Measurements from ENCODE around the gene UQCC3. TPM values are rescaled to one million over a fixed set of nuclear protein-coding genes. Genes with fewer than 3 reads are reported as not detected.

Gene UQCC3
- total RNA-seq, 2 experiments from 2014 or later, result 7.2 to 9.0 TPM

GRCh38 chr11:62709247-62710000 lies 38.0 kb downstream of the UQCC3 start:
- Mint-ChIP-seq H3K4me1 (peaks cover 73% of the 10 kb centered on the region), H3K9me3 (ENCODE audit: low read depth) (no peaks in the 10 kb centered on the region), H3K27me3 (no peaks in the 10 kb centered on the region), H3K36me3 (peaks cover 30% of the 10 kb centered on the region), H3K4me3 (peak overlapping the region; percentile 94), H3K27ac (peak overlapping the region; percentile 99)
- peak; percentile 99 for DNase-seq
- ATAC-seq, result peak; percentile 78
- CTCF ChIA-PET, result interaction anchor here (0.9 to 3.0 kb wide), 9 partner anchors 9 to 285 kb away, joined by 3 to 10 read pairs (median 4); partner anchors contain the start of genes HNRNPUL2, MTA2 and TUT1

GRCh38 chr11:62710001-62710345 lies 38.5 kb downstream of the UQCC3 start:
- Mint-ChIP-seq H3K4me1 (peaks cover 77% of the 10 kb centered on the region), H3K36me3 (peaks cover 34% of the 10 kb centered on the region), H3K27ac (peak overlapping the region; percentile 99), H3K9me3 (ENCODE audit: low read depth) (no peaks in the 10 kb centered on the region), H3K27me3 (no peaks in the 10 kb centered on the region), H3K4me3 (peak overlapping the region; percentile 94)
- DNase-seq, result peak; percentile 60
- CTCF ChIA-PET, result interaction anchor here (0.7 to 3.0 kb wide), 8 partner anchors 9 to 285 kb away, joined by 3 to 10 read pairs (median 4); partner anchors contain the start of genes HNRNPUL2, POLR2G and TUT1
- ATAC-seq, result peak; percentile 5

- peak overlapping the region; percentile 92 for H3K27ac Mint-ChIP-seq
- ATAC-seq, result no peak
- H3K4me1 Mint-ChIP-seq, result peaks cover 76% of the 10 kb centered on the region
- H3K36me3 Mint-ChIP-seq, result peaks cover 56% of the 10 kb centered on the region
- DNase-seq, result no peak
- H3K4me3 Mint-ChIP-seq, result peak overlapping the region; percentile 53
- CTCF ChIA-PET, result interaction anchor here (1.0 to 1.5 kb wide), 4 partner anchors 10 to 169 kb away, joined by 3 read pairs; no protein-coding TSS in a partner anchor
- no peaks in the 10 kb centered on the region for H3K9me3 Mint-ChIP-seq (ENCODE audit: low read depth)
- H3K27me3 Mint-ChIP-seq, result no peaks in the 10 kb centered on the region
Measured at GRCh38 chr11:62712276-62712812, 40.9 kb downstream of the UQCC3 start.

GRCh38 chr11:62712861-62713260 lies 41.4 kb downstream of the UQCC3 start:
- CTCF ChIA-PET, result interaction anchor here (1.0 to 1.5 kb wide), 2 partner anchors 57 to 101 kb away, joined by 3 read pairs; no protein-coding TSS in a partner anchor
- ATAC-seq (no peak), DNase-seq (no peak)
- Mint-ChIP-seq H3K9me3 (ENCODE audit: low read depth) (no peaks in the 10 kb centered on the region), H3K27ac (peak overlapping the region; percentile 92), H3K36me3 (peaks cover 60% of the 10 kb centered on the region), H3K27me3 (no peaks in the 10 kb centered on the region), H3K4me1 (peaks cover 79% of the 10 kb centered on the region), H3K4me3 (peak overlapping the region; percentile 53)

- ATAC-seq (no peak), DNase-seq (no peak)
- CTCF ChIA-PET, result interaction anchor here (1.5 kb wide), 1 partner anchor 56 kb away, joined by 3 read pairs; no protein-coding TSS in a partner anchor
- Mint-ChIP-seq H3K4me1 (peaks cover 78% of the 10 kb centered on the region), H3K27me3 (no peaks in the 10 kb centered on the region), H3K9me3 (ENCODE audit: low read depth) (no peaks in the 10 kb centered on the region), H3K27ac (peak overlapping the region; percentile 92), H3K36me3 (peaks cover 64% of the 10 kb centered on the region), H3K4me3 (peak overlapping the region; percentile 53)
Measured at GRCh38 chr11:62713343-62713742, 41.9 kb downstream of the UQCC3 start.

GRCh38 chr11:62715150-62716130 lies 44.0 kb downstream of the UQCC3 start:
- CTCF ChIA-PET, result interaction anchor here (1.0 to 2.3 kb wide), 4 partner anchors 8 to 104 kb away, joined by 3 to 8 read pairs (median 4); partner anchors contain the start of genes BSCL2, GNG3 and HNRNPUL2
- peaks cover 76% of the 10 kb centered on the region for H3K36me3 Mint-ChIP-seq
- H3K27ac Mint-ChIP-seq, result peak overlapping the region; percentile 45
- H3K27me3 Mint-ChIP-seq, result no peaks in the 10 kb centered on the region
- DNase-seq (no peak), ATAC-seq (no peak)
- H3K9me3 Mint-ChIP-seq (ENCODE audit: low read depth), result no peaks in the 10 kb centered on the region
- no peak overlapping the region for H3K4me3 Mint-ChIP-seq
- H3K4me1 Mint-ChIP-seq, result peaks cover 79% of the 10 kb centered on the region

GRCh38 chr11:62716206-62716605 lies 44.7 kb downstream of the UQCC3 start:
- no peaks in the 10 kb centered on the region for H3K27me3 Mint-ChIP-seq
- CTCF ChIA-PET, result interaction anchor here (1.0 to 2.3 kb wide), 4 partner anchors 9 to 105 kb away, joined by 3 to 8 read pairs (median 4); partner anchors contain the start of genes BSCL2, GNG3 and HNRNPUL2
- no peak overlapping the region for H3K4me3 Mint-ChIP-seq
- H3K4me1 Mint-ChIP-seq, result peaks cover 79% of the 10 kb centered on the region
- H3K36me3 Mint-ChIP-seq, result peaks cover 76% of the 10 kb centered on the region
- DNase-seq, result no peak
- ATAC-seq, result no peak
- H3K9me3 Mint-ChIP-seq (ENCODE audit: low read depth), result no peaks in the 10 kb centered on the region
- H3K27ac Mint-ChIP-seq, result peak overlapping the region; percentile 45

GRCh38 chr11:62716816-62717215 lies 45.3 kb downstream of the UQCC3 start:
- CTCF ChIA-PET, result interaction anchor here (1.3 to 2.3 kb wide), 3 partner anchors 10 to 105 kb away, joined by 3 to 8 read pairs (median 4); partner anchors contain the start of gene HNRNPUL2
- Mint-ChIP-seq H3K27me3 (no peaks in the 10 kb centered on the region), H3K27ac (no peak overlapping the region), H3K9me3 (ENCODE audit: low read depth) (no peaks in the 10 kb centered on the region), H3K4me1 (peaks cover 81% of the 10 kb centered on the region), H3K36me3 (peaks cover 80% of the 10 kb centered on the region), H3K4me3 (no peak overlapping the region)
- ATAC-seq, result no peak
- no peak for DNase-seq

GRCh38 chr11:62719302-62719978 lies 48.0 kb downstream of the UQCC3 start:
- H3K36me3 Mint-ChIP-seq, result peaks cover 88% of the 10 kb centered on the region
- H3K27me3 Mint-ChIP-seq, result no peaks in the 10 kb centered on the region
- H3K4me1 Mint-ChIP-seq, result peaks cover 79% of the 10 kb centered on the region
- H3K27ac Mint-ChIP-seq, result peak overlapping the region; percentile 42
- H3K4me3 Mint-ChIP-seq, result no peak overlapping the region
- no peak for DNase-seq
- peak; percentile 58 for ATAC-seq
- H3K9me3 Mint-ChIP-seq (ENCODE audit: low read depth), result no peaks in the 10 kb centered on the region
- CTCF ChIA-PET, result interaction anchor here (0.7 to 3.1 kb wide), 3 partner anchors 10 to 142 kb away, joined by 3 to 10 read pairs (median 4); no protein-coding TSS in a partner anchor

GRCh38 chr11:62721994-62722393 lies 50.5 kb downstream of the UQCC3 start:
- Mint-ChIP-seq H3K27ac (no peak overlapping the region), H3K9me3 (ENCODE audit: low read depth) (no peaks in the 10 kb centered on the region)
- CTCF ChIA-PET, result interaction anchor here (1.5 kb wide), 1 partner anchor 10 kb away, joined by 3 read pairs; no protein-coding TSS in a partner anchor

More at GRCh38 chr11:62721994-62722393, 50.5 kb downstream of the UQCC3 start:
- Mint-ChIP-seq H3K4me3 (no peak overlapping the region), H3K36me3 (peaks cover 86% of the 10 kb centered on the region), H3K27me3 (no peaks in the 10 kb centered on the region), H3K4me1 (peaks cover 68% of the 10 kb centered on the region)
- DNase-seq, result no peak
- no peak for ATAC-seq
